CD4-positive, alpha-beta T cell treated with Interleukin-12 subunit alpha and Interleukin-12 subunit beta, for 1 hour (primary cell): Measurements from ENCODE around the gene SEM1.
"Not testable (repeated sequence)": the region's sequence is repeated elsewhere in the genome, so short reads cannot be mapped to it uniquely, and the experiment has no call there.

Source experiments
- DNase-seq: peaks from one replicate; pipeline ENCODE4 v3.0.0-alpha.2; 2020

Gene SEM1

GRCh38 chr7:96658022-96658412 lies 51.6 kb downstream of the SEM1 start:
- DNase-seq: no peak

DNA sequence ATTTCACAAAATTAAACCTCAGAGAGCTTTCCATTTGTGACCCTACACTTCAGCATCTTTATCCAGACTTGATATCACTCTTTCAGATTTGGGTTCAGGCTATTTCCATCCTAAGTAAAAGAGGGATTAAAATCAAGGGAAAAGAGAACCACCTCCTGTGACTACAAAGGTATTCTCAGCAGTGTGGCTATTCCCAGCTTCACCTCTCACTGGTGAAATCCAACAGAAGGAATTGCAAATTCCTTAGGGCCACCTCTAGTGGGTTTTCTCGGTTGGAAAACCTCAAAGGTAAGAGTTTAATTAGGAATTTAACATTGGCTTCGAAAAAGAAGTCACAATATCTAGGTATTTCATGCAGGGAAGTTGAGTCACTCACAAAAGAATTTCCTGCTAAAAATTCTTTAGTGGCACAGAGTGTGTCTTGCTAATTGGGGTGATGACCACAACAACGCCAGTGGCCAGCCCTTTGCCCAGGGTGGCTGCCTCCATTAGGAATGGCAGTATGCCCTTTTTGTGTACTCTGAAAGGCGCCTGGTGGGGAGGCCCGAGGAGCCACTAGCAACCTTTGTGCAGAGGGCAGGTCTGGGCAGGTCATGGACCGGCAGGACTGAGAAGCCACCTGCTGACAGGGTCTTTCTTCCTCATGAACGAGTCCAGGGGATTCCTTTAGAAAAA lies 52.2 kb downstream of the SEM1 start:
- no peak for DNase-seq

DNA sequence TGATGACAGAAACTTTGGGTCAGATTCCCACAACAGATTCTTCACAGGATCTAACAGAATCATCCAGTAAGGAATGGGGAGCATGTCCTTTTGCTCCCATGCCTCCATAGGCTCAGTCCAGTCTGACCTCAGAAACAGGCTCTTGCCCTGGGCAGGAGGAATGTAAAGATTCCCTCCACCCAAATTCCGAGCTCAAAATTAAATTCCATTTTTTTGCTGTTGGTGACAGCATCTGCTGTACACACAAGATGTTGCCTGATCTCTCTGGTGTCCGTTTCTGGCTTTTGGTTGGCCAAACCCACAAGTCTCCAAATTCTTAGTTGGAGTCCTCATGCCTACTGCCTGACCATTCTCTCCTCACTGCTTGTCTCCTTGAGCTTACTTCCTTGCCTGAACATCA lies 53.7 kb downstream of the SEM1 start:
- no peak for DNase-seq

DNA sequence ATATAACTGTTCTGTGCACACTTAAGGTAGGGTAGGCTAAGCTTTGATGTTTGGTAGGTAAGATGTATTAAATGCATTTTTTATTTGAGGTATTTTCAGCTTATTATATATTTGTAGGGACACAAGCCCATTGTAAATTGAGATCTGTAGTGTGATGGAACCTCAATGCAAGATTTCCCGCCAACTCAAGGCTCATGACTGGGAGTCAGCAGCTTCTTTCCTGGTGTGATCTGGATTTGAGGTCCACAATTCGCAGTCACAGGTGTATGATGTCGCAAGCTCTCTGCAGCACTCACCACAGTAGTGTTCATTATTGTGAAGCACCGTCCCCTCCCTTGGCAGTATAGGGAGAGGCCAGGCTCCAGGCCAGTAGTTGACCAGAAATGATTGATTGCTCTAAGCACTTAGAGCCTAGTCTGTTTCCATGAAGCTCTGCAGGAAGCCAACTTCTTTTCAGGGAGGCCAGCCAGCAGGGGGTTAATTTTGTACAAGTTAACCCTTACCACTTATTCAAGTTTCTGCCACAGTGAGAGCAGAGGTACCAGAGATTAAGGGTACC lies 54.9 kb downstream of the SEM1 start:
- DNase-seq: no peak

- no peak for DNase-seq
Measured at GRCh38 chr7:96649981-96650380, 59.7 kb downstream of the SEM1 start.

GRCh38 chr7:96648784-96649183 lies 60.9 kb downstream of the SEM1 start:
- no peak for DNase-seq

- no peak for DNase-seq
Measured at GRCh38 chr7:96647733-96648132, 61.9 kb downstream of the SEM1 start.

GRCh38 chr7:96645084-96645483 lies 64.6 kb downstream of the SEM1 start:
- DNase-seq: no peak

GRCh38 chr7:96643436-96643835 lies 66.2 kb downstream of the SEM1 start:
- not testable (repeated sequence) for DNase-seq

DNA sequence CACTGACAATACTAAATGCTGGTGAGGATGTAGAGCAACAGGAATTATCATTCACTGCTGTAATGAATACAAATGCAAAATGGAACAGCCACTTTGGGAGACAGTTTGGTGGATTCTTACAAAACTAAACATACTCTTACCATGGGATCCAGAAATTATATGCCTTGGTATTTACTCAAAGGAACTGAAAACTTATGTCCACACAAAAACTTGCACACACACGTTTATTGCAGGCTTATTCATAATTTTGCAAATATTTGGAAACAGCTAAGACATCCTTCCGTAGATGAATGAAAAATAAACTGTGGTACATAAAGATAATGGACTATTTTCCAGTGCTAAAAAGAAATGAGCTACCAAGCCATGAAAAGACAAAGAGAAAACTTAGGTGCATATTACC lies 69.6 kb downstream of the SEM1 start:
- DNase-seq: no peak
